Smooth muscle cell (in vitro differentiated cells): ENCODE measurements around the gene METTL21A. TPM values are rescaled to one million over a fixed set of nuclear protein-coding genes. Genes with fewer than 3 reads are reported as not detected.

ENCODE experiments used
- DNase-seq: peaks from one replicate; lab custom pipeline; 2025; ENCODE audit not compliant: unreplicated experiment; lab: John Stamatoyannopoulos, UW
- H2AFZ ChIP-seq: fragments of 200-600 bp; sonication (generic); 2 replicates; pipeline ENCODE4 v1.6.0; 2016; ENCODE audit warnings: antibody characterized with exemption, low read depth, mild to moderate bottlenecking
- H3F3A ChIP-seq: fragments of 200-600 bp; sonication (generic); 2 replicates; pipeline ENCODE4 v1.6.0; 2017; ENCODE audit warnings: antibody characterized with exemption, low read depth
- H3K27ac ChIP-seq: fragments of 200-600 bp; sonication (generic); 2 replicates; pipeline ENCODE4 v1.5.1; 2016; ENCODE audit warnings: low read depth, mild to moderate bottlenecking
- H3K27me3 ChIP-seq: fragments of 200-600 bp; sonication (generic); 2 replicates; pipeline ENCODE4 v1.6.1; 2016; ENCODE audit warnings: low read depth, mild to moderate bottlenecking
- H3K36me3 ChIP-seq: fragments of 200-600 bp; sonication (generic); 2 replicates; pipeline ENCODE4 v1.5.1; 2016; ENCODE audit warnings: low read depth
- H3K4me1 ChIP-seq: fragments of 200-600 bp; sonication (generic); 2 replicates; pipeline ENCODE4 v1.5.1; 2016; ENCODE audit warnings: low read depth
- H3K4me2 ChIP-seq: fragments of 200-600 bp; sonication (generic); 2 replicates; pipeline ENCODE4 v1.6.0; 2016; ENCODE audit warnings: mild to moderate bottlenecking
- H3K4me3 ChIP-seq: fragments of 200-600 bp; sonication (generic); 2 replicates; pipeline ENCODE4 v1.5.1; 2016; ENCODE audit warnings: mild to moderate bottlenecking
- H3K79me2 ChIP-seq: fragments of 200-600 bp; sonication (generic); 2 replicates; pipeline ENCODE4 v1.6.0; 2016; ENCODE audit warnings: low read depth, mild to moderate bottlenecking
- H3K9ac ChIP-seq: fragments of 200-600 bp; sonication (generic); 2 replicates; pipeline ENCODE4 v1.6.0; 2016; ENCODE audit warnings: low read depth
- H3K9me3 ChIP-seq: fragments of 200-600 bp; sonication (generic); replicated peaks from 2 replicates; pipeline ENCODE4 v1.5.1; 2016; ENCODE audit warnings: low read depth
- H4K20me1 ChIP-seq: fragments of 200-600 bp; sonication (generic); 2 replicates; pipeline ENCODE4 v1.6.0; 2016; ENCODE audit warnings: low read depth
- CTCF ChIP-seq: fragments of 200-600 bp; sonication (generic); IDR thresholded peaks from 2 replicates; pipeline ENCODE4 v1.5.1; 2017; ENCODE audit warnings: borderline replicate concordance, mild to moderate bottlenecking, antibody characterized with exemption; ENCODE audit not compliant: insufficient read depth, poor library complexity, severe bottlenecking
- WGBS: methylation state at CpG from one replicate; pipeline ENCODE4 v1.1.7; 2016; ENCODE audit warnings: low lambda C conversion rate; 5-methylcytosine and 5-hydroxymethylcytosine counted together
- polyA plus RNA-seq: library from polyadenylated mRNA; unstranded; fragments of >200 nt; fragmentation: Nextera tagmentation; extraction: Ambion mirVana; gene quantifications from 2 replicates; pipeline ENCODE4 v1.2.1, GENCODE V29; 2016
- total RNA-seq: library from RNA; depleted of rRNA; stranded (reverse); fragments of >200 nt; gene quantifications from 2 replicates; pipeline ENCODE4 v1.2.3, GENCODE V29; 2014

Gene METTL21A
- total and polyA plus RNA-seq, 2 experiments from 2014 or later: 13.0 to 19.6 TPM

- no peaks in the 10 kb centered on the region for H4K20me1 ChIP-seq
- H3K4me1 ChIP-seq: peaks cover 5% of the 10 kb centered on the region
- WGBS: 73% methylated on average over 6 of the region's 6 CpGs
- H3K4me3 ChIP-seq: no peak overlapping the region
- TF ChIP-seq CTCF: no peak
- H3K36me3 ChIP-seq: no peaks in the 10 kb centered on the region
- no peaks in the 10 kb centered on the region for H3K27me3 ChIP-seq
- no peak overlapping the region for H3K9ac ChIP-seq
- H3K27ac ChIP-seq: no peak overlapping the region
- H3K79me2 ChIP-seq: no peaks in the 10 kb centered on the region
- no peaks in the 10 kb centered on the region for H3K9me3 ChIP-seq
- DNase-seq: no peak
- no peak overlapping the region for H3K4me2 ChIP-seq
- H2AFZ ChIP-seq: no peak overlapping the region
- no peaks in the 10 kb centered on the region for H3F3A ChIP-seq
Observed at GRCh38 chr2:207670887-207671286, 45.7 kb upstream of the METTL21A start.

- Histone ChIP-seq H3K27ac (no peak overlapping the region), H3F3A (no peaks in the 10 kb centered on the region), H4K20me1 (no peaks in the 10 kb centered on the region), H3K4me2 (no peak overlapping the region), H3K4me1 (no peaks in the 10 kb centered on the region), H3K9ac (no peak overlapping the region), H2AFZ (no peak overlapping the region), H3K27me3 (no peaks in the 10 kb centered on the region), H3K36me3 (no peaks in the 10 kb centered on the region), H3K79me2 (no peaks in the 10 kb centered on the region), H3K9me3 (no peaks in the 10 kb centered on the region), H3K4me3 (no peak overlapping the region)
- no peak for TF ChIP-seq CTCF
- 84% methylated on average over 4 of the region's 5 CpGs for WGBS
- DNase-seq: no peak
Observed at GRCh38 chr2:207663870-207664545, 38.8 kb upstream of the METTL21A start.

- Histone ChIP-seq H2AFZ (no peak overlapping the region), H3K4me1 (no peaks in the 10 kb centered on the region), H3K9ac (no peak overlapping the region), H3F3A (no peaks in the 10 kb centered on the region), H3K36me3 (no peaks in the 10 kb centered on the region), H3K9me3 (no peaks in the 10 kb centered on the region), H3K27ac (no peak overlapping the region), H3K4me3 (no peak overlapping the region), H4K20me1 (no peaks in the 10 kb centered on the region), H3K27me3 (no peaks in the 10 kb centered on the region), H3K79me2 (no peaks in the 10 kb centered on the region), H3K4me2 (no peak overlapping the region)
- no peak for TF ChIP-seq CTCF
- no peak for DNase-seq
- WGBS: 88% methylated on average over 2 of the region's 2 CpGs
Observed at GRCh38 chr2:207662203-207662602, 37.0 kb upstream of the METTL21A start.

- DNase-seq: no peak
- Histone ChIP-seq H3K79me2 (no peaks in the 10 kb centered on the region), H3K36me3 (no peaks in the 10 kb centered on the region), H2AFZ (no peak overlapping the region), H3K4me1 (no peaks in the 10 kb centered on the region), H3K4me2 (no peak overlapping the region), H3K27me3 (no peaks in the 10 kb centered on the region), H3K9me3 (no peaks in the 10 kb centered on the region), H3F3A (no peaks in the 10 kb centered on the region), H3K9ac (no peak overlapping the region), H3K4me3 (no peak overlapping the region), H4K20me1 (no peaks in the 10 kb centered on the region), H3K27ac (no peak overlapping the region)
- no peak for TF ChIP-seq CTCF
- 83% methylated on average over 7 of the region's 7 CpGs for WGBS
Observed at GRCh38 chr2:207660994-207661393, 35.8 kb upstream of the METTL21A start.
